ENCODE data around the gene IFRD2. TPM values are rescaled to one million over a fixed set of nuclear protein-coding genes. Genes with fewer than 3 reads are reported as not detected.

IFRD2 gene
- total RNA-seq, 1 donor from 2014 or later = 177 TPM

DNA sequence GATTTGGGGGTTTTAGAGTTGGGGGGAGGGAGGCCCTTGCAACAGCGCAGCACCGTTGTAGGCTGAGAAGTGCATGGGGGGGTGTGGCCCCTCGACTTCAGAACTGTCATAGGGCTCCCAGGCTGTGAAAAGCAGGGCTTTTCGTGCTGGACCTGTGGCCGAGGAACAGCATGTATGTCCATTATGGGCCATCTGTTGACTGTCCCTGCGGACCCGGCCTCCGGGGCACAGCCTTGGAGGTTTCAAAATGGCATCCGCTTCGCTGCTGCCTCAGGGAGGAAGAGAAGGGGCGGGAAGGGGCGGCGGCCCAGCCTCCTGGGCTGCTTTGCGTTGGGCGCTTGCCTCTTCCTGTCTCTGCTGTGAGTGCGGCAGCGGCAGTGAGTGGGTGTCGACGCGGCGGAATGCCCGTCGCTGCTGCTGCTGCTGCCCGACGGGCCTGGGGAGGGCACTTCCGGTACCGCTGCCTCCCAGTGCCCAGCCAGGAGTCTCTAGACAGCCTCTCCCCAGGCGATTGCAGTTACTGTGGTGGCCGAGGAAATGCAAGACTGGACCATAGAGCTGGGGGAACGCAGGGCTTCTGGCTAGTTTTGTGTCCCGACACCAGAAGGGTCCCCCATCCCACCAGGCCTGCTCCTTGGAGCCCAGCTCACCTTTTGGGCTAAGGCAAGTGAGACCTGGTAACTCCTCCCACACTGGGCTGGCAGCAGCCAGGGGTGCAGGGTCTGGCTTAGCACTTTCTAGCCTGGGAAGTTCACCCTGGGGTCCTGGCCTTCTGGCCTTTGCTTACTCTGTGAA lies 54.3 kb downstream of the IFRD2 start:
- Histone ChIP-seq H3K36me3 (ENCODE audit: control insufficient read depth, insufficient read depth, low read length) (peaks cover 9% of the 10 kb centered on the region), H3K27me3 (ENCODE audit: control insufficient read depth, insufficient read depth, low read length) (no peaks in the 10 kb centered on the region), H3K4me3 (ENCODE audit: low read depth, low read length) (peak overlapping the region; percentile 75)
- DNase-seq (ENCODE audit: low read depth) = peak; percentile 79
- TF ChIP-seq, protein P1, sequence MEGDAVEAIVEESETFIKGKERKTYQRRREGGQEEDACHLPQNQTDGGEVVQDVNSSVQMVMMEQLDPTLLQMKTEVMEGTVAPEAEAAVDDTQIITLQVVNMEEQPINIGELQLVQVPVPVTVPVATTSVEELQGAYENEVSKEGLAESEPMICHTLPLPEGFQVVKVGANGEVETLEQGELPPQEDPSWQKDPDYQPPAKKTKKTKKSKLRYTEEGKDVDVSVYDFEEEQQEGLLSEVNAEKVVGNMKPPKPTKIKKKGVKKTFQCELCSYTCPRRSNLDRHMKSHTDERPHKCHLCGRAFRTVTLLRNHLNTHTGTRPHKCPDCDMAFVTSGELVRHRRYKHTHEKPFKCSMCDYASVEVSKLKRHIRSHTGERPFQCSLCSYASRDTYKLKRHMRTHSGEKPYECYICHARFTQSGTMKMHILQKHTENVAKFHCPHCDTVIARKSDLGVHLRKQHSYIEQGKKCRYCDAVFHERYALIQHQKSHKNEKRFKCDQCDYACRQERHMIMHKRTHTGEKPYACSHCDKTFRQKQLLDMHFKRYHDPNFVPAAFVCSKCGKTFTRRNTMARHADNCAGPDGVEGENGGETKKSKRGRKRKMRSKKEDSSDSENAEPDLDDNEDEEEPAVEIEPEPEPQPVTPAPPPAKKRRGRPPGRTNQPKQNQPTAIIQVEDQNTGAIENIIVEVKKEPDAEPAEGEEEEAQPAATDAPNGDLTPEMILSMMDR (IDR thresholded peaks at IDR 0.05; ENCODE audit: insufficient read depth, low read length, severe bottlenecking) = no peak
- FAIRE-seq = no peak

Other genes with a start within 250 kb of the IFRD2 start
- gene RBM5, start 203.5 kb downstream of the IFRD2 start, total RNA-seq = 80.3 and 129 TPM in 2 replicates
- gene SEMA3F, start 137.1 kb downstream of the IFRD2 start, total RNA-seq = 35.5 and 76.0 TPM in 2 replicates
- gene GNAT1, start 100.8 kb downstream of the IFRD2 start, total RNA-seq = 0.26 TPM in 1 of 2 replicates, not detected in the other
- gene SLC38A3, start 87.2 kb downstream of the IFRD2 start, total RNA-seq = not detected in 2 replicates
- 97.9 and 129 TPM in 2 replicates for gene GNAI2, start 56.2 kb downstream of the IFRD2 start, total RNA-seq
- gene SEMA3B, start 23.3 kb downstream of the IFRD2 start, total RNA-seq = 2.3 and 7.1 TPM in 2 replicates
- under 0.01 TPM in 1 of 2 replicates, not detected in the other for gene LSMEM2, start 13.3 kb downstream of the IFRD2 start, total RNA-seq
- 6.6 and 6.8 TPM in 2 replicates for gene HYAL3, start 7.0 kb upstream of the IFRD2 start, total RNA-seq
- gene NAA80, start 7.0 kb upstream of the IFRD2 start, total RNA-seq = 1.3 and 2.0 TPM in 2 replicates
- gene HYAL1, start 11.1 kb upstream of the IFRD2 start, total RNA-seq = 7.1 and 8.3 TPM in 2 replicates
- 55.0 and 63.0 TPM in 2 replicates for gene HYAL2, start 30.3 kb upstream of the IFRD2 start, total RNA-seq
- 21.9 and 23.3 TPM in 2 replicates for gene TUSC2, start 35.8 kb upstream of the IFRD2 start, total RNA-seq
- gene RASSF1, start 48.4 kb upstream of the IFRD2 start, total RNA-seq = 15.5 and 25.5 TPM in 2 replicates
- 0.13 and 0.53 TPM in 2 replicates for gene ZMYND10, start 53.3 kb upstream of the IFRD2 start, total RNA-seq
- 11.0 and 17.1 TPM in 2 replicates for gene NPRL2, start 58.3 kb upstream of the IFRD2 start, total RNA-seq
- 18.9 and 22.1 TPM in 2 replicates for gene CYB561D2, start 58.4 kb upstream of the IFRD2 start, total RNA-seq
- gene TMEM115, start 67.1 kb upstream of the IFRD2 start, total RNA-seq = 19.7 and 22.8 TPM in 2 replicates
- not detected in 2 replicates for gene CACNA2D2, start 211.2 kb upstream of the IFRD2 start, total RNA-seq